Measurements from ENCODE around the gene PRND. TPM values are rescaled to one million over a fixed set of nuclear protein-coding genes. Genes with fewer than 3 reads are reported as not detected.

PRND gene
- total RNA-seq (2022; extraction: Qiagen RNA extraction): not detected in 5 replicates

GRCh38 chr20:4721719-4722118 lies at the start of gene PRND:
TSS of gene PRND (plus strand) at chr20:4721909. CDS start at chr20:4724552, 2,643 bp downstream.

Other genes with a start within 250 kb of the PRND start
- gene PRNP, start 35.5 kb upstream of the PRND start, total RNA-seq (2022; extraction: Qiagen RNA extraction): 127 to 153 TPM (median 140 TPM) in 5 replicates
- gene RASSF2, start 101.7 kb downstream of the PRND start, total RNA-seq (2022; extraction: Qiagen RNA extraction): 9.1 to 13.1 TPM (median 10.5 TPM) in 5 replicates

All from A549 treated with CORT108297 at 1 μM for 4 hours (cell line).